HFFc6 (cell line): ENCODE measurements around the gene GPR65. TPM values are rescaled to one million over a fixed set of nuclear protein-coding genes. Genes with fewer than 3 reads are reported as not detected.

ENCODE experiments used
- DNase-seq: peaks from one replicate; pipeline ENCODE4 v3.0.0-alpha.2; 2018
- H3K27ac Mint-ChIP-seq: 2 replicates; pipeline ENCODE4 v1.8.0; 2020; ENCODE audit warnings: mild to moderate bottlenecking, mixed read lengths
- H3K27me3 Mint-ChIP-seq: 2 replicates; pipeline ENCODE4 v1.8.0; 2021; ENCODE audit warnings: mild to moderate bottlenecking, moderate library complexity, mixed read lengths; ENCODE audit not compliant: insufficient read depth
- H3K36me3 Mint-ChIP-seq: 2 replicates; pipeline ENCODE4 v1.8.0; 2021; ENCODE audit warnings: low read depth, mixed read lengths
- H3K4me1 Mint-ChIP-seq: 2 replicates; pipeline ENCODE4 v1.8.0; 2020; ENCODE audit warnings: low read depth, mixed read lengths
- H3K4me3 Mint-ChIP-seq: 2 replicates; pipeline ENCODE4 v1.8.0; 2020; ENCODE audit warnings: mild to moderate bottlenecking, moderate library complexity, mixed read lengths
- H3K9me3 Mint-ChIP-seq: 2 replicates; pipeline ENCODE4 v1.8.0; 2020; ENCODE audit warnings: mild to moderate bottlenecking, mixed read lengths
- CTCF ChIP-seq: fragments of 200-600 bp; sonication (generic); IDR thresholded peaks from 2 replicates; pipeline ENCODE4 v1.5.0; 2021; ENCODE audit warnings: antibody characterized with exemption, mild to moderate bottlenecking
- total RNA-seq, 6 experiments: library from RNA; stranded (reverse); fragmentation: NEBNext Ultra II Directional; extraction: Animal tissue kit (Norgen Biotek cat#: 25700); gene quantifications; 2 replicates in 1 of 6; 3 replicates in 5 of 6; pipeline ENCODE4 v1.2.3, GENCODE V29; 2021

Gene GPR65
- total RNA-seq, 6 experiments from 2014 or later: 0.07 to 0.34 (median 0.20) TPM; not detected in 1

GRCh38 chr14:88003425-88003824 is 1.5 kb upstream of the GPR65 start:
- Mint-ChIP-seq H3K4me3 (no peak overlapping the region), H3K27ac (no peak overlapping the region), H3K27me3 (peaks cover 1% of the 10 kb centered on the region; the same call in 1 of the 2 replicates), H3K36me3 (no peaks in the 10 kb centered on the region), H3K4me1 (no peaks in the 10 kb centered on the region; the same call in 1 of the 2 replicates), H3K9me3 (no peaks in the 10 kb centered on the region)
- no peak for DNase-seq
- TF ChIP-seq CTCF: no peak

- Mint-ChIP-seq H3K27me3 (peaks cover 1% of the 10 kb centered on the region; the same call in 1 of the 2 replicates), H3K27ac (no peak overlapping the region), H3K9me3 (no peaks in the 10 kb centered on the region), H3K36me3 (no peaks in the 10 kb centered on the region), H3K4me1 (no peaks in the 10 kb centered on the region; the same call in 1 of the 2 replicates), H3K4me3 (no peak overlapping the region; the same call in 1 of the 2 replicates)
- DNase-seq: no peak
- no peak for TF ChIP-seq CTCF
These were observed 364 bp upstream of the GPR65 start for GRCh38 chr14:88004506-88005036.

GRCh38 chr14:88005978-88006851 is 1.3 kb downstream of the GPR65 start:
- H3K4me3 Mint-ChIP-seq: no peak overlapping the region
- H3K27ac Mint-ChIP-seq: no peak overlapping the region
- no peak for TF ChIP-seq CTCF
- DNase-seq: no peak
- no peaks in the 10 kb centered on the region for H3K9me3 Mint-ChIP-seq
- peaks cover 8% of the 10 kb centered on the region; the same call in 1 of the 2 replicates for H3K4me1 Mint-ChIP-seq
- H3K36me3 Mint-ChIP-seq: no peaks in the 10 kb centered on the region
- H3K27me3 Mint-ChIP-seq: peaks cover 1% of the 10 kb centered on the region; the same call in 1 of the 2 replicates

GRCh38 chr14:88007608-88008007 is 2.7 kb downstream of the GPR65 start:
- peaks cover 1% of the 10 kb centered on the region; the same call in 1 of the 2 replicates for H3K27me3 Mint-ChIP-seq
- H3K4me1 Mint-ChIP-seq: peaks cover 8% of the 10 kb centered on the region; the same call in 1 of the 2 replicates
- H3K4me3 Mint-ChIP-seq: no peak overlapping the region
- no peaks in the 10 kb centered on the region for H3K36me3 Mint-ChIP-seq
- no peak for DNase-seq
- TF ChIP-seq CTCF: no peak
- no peaks in the 10 kb centered on the region for H3K9me3 Mint-ChIP-seq
- H3K27ac Mint-ChIP-seq: no peak overlapping the region

GRCh38 chr14:88008039-88008742 is 3.3 kb downstream of the GPR65 start:
- H3K27ac Mint-ChIP-seq: no peak overlapping the region
- H3K27me3 Mint-ChIP-seq: peaks cover 1% of the 10 kb centered on the region; the same call in 1 of the 2 replicates
- H3K9me3 Mint-ChIP-seq: no peaks in the 10 kb centered on the region
- peaks cover 8% of the 10 kb centered on the region; the same call in 1 of the 2 replicates for H3K4me1 Mint-ChIP-seq
- no peak for DNase-seq
- no peak for TF ChIP-seq CTCF
- no peaks in the 10 kb centered on the region for H3K36me3 Mint-ChIP-seq
- no peak overlapping the region for H3K4me3 Mint-ChIP-seq
